Superior temporal gyrus (tissue), 1 donor: ENCODE measurements around the gene ADAMTS2.

Experiments used
- DNase-seq: peaks from one replicate; pipeline ENCODE4 v3.0.0-alpha.2; 2016; ENCODE audit errors: extremely low spot score

Gene ADAMTS2

DNA sequence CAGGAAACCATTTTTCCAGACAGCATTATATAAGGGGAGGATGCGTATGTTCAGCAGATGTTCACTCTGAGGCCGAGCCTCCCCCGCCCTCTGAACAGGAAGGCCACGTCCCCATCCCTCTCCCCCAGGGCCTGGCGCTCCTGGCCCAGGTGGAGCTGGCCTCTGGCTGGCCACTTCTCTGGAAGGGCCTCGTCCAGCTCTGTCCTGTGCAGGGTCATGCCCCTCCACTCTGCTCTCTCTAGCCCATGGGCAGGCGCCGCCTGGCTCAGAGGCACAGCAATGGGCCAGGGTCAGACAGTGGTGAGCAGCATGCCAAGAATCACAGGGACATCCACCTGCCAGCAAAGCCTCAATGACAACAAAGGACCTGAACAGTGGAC is 34.2 kb downstream of the ADAMTS2 start:
- DNase-seq, result no peak

DNA sequence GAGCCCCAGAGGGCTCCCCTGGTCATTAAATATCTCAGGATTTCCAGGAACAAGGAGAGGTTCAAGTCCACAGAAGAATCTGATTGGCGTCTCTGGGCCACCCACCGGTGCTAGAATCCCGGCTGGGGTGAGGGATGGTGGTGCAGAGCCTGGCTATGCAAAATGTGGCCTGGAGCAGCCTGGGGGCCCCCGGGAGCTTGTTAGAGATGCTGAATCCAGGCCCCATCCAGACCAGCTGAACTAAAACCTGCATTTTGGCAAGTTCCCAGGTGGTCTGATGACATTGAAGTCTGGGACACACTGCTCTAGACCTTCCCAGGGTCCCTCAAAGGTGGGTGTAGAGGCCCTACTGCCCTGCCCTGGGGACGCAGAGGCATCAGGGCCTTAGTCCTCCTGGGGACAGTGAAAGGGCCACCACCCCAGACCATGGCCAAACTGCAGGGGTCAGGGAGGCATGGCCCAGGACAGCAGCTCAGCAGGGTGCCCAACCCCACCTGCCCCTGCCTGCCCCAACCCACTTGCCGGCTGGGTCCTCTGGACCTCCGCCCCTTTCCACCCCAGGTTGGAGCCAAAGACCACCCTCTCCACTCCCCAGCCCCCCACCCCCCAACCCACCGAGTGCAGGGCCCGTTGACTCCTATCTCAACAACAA is 34.7 kb downstream of the ADAMTS2 start:
- no peak for DNase-seq

DNA sequence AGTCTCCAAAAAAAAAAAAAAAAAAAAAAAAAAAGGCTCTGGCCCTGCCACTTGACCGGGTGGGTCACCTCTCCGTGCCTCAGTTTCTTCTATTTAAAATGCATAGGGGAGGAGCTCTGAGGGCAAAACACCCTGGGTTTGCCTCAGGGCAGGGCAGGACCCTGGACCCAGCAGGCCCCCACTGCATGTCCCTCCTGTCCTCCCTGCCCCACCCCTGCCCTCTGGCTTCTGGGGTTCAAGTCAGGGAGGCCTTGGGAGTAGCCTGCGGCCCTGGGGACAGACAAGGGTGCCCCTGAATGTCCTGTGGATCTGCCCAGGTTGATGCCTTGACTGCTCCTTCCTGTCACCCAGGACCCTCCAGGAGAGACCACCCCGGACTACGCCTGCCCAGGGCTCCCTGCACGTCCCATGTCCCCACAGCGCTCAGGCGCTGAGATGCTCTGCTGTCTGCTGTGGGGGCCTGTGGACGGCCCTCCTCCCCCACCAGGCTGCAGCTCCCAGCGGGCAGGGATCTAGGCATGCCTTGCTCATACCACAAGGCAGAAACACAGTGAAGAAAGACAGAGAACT is 35.4 kb downstream of the ADAMTS2 start:
- DNase-seq, result no peak

DNA sequence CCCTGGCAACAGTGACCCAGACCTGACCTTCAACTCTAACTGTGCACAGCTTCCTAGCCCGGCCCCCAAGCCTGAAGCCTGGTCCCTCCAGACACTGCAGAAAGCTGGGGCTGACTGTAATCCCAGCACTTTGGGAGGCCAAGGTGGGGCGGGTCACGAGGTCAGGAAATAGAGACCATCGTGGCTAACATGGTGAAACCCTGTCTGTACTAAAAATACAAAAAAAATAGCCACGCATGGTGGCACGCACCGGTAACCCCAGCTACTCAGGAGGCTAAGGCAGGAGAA is 35.9 kb downstream of the ADAMTS2 start:
- DNase-seq, result no peak

DNA sequence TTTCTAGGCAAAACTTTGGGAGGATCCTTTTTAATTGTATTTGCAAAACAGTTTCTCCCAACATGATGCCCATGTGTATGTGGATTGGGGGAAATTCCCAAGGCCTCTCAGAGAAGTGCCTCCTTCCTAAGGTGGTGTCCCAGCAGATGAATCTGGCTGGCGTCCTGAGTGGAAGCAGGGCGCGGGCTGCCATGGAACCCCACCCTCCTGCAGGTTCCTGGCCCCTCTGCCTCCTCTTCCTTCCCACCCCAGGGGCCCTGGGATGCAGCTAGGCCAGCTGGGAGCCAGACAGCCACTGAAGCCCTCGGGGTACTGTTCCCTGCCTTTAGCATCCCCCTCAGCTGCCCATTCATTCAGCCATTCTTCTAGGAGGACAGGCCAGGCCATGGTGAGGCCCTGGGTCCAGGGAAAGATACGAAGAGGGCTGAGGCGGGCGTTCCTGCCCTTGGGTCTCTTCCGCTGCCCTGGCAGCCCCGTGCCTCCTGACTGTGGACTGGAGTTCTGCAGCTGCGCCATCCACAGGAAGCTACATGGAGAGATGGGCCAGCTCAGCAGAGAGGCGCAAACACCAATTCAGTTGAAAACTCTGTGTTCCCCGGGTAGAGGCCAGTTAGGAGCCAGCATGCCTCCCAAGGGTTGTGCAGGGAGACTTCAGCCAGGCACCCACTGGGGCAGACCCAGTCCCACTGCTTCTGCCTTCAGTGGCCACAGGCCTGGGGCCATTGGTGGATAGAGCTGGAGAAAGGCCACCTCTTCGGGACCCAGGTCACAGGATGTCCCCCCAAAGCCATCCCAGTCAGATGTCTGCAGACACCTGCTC is 36.5 kb downstream of the ADAMTS2 start:
- DNase-seq, result no peak

DNA sequence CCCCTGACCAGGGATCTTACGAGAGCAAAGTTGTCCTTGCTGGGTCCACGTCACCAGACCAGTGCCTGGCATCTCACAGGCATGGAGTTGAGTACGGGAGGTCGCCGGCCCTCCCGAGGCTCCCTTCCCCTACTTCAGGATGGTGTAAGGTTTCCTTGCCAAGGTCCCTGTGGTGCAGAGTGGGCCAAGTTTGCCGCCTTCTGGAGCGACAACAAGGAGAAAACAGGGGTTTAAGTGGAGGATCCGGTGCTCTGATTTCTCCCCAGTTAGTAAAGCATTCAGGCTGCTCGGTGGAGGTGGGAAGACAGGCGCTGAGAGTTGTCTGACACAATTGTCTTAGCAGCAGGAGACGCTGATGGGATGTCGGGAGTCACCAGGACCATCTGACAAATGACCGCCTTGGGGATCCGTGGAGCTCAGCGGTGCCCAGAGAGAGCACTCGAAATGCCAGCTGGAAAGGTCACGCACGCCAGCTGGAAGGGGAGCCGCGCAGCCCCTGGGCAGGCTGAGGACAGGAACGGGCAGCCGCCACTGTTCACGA is 37.3 kb downstream of the ADAMTS2 start:
- DNase-seq, result no peak

DNA sequence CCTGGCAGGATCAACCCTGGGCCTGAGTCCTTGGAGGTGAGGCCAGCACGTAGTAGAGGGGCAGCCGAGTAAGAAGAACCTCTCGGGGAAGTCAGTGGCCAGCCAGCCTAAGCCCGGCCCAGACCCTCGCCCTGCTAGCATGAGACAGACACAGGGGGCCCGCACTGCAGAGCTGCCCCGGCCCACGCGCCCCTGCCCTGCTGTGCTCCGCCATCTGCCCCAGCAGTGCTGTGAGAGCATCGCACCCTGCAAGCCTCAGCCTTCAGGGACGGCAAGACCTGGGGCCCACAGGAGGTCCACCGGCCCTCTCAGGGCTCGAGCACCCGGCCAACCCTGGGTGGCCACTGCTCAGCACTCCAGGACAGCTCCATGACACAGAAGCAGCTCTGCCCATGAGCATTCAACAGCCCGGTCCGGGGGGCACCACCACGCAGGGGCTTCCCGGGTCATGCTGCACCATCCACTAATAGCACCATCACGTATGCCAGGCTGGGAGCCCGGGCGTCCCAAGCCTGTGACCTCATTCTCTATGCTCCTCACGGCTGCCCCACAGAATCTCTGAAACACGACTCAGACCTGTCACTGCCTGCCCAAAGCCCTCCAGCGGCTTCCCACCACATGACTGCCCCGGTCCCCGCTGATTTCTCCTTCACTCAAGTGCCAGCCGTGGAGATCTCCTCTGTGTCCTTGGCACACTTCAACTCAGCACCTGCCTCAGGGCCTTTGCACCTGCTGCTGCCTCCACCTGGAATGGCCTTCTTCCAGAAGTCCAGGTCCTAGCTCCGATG is 38.1 kb downstream of the ADAMTS2 start:
- no peak for DNase-seq

DNA sequence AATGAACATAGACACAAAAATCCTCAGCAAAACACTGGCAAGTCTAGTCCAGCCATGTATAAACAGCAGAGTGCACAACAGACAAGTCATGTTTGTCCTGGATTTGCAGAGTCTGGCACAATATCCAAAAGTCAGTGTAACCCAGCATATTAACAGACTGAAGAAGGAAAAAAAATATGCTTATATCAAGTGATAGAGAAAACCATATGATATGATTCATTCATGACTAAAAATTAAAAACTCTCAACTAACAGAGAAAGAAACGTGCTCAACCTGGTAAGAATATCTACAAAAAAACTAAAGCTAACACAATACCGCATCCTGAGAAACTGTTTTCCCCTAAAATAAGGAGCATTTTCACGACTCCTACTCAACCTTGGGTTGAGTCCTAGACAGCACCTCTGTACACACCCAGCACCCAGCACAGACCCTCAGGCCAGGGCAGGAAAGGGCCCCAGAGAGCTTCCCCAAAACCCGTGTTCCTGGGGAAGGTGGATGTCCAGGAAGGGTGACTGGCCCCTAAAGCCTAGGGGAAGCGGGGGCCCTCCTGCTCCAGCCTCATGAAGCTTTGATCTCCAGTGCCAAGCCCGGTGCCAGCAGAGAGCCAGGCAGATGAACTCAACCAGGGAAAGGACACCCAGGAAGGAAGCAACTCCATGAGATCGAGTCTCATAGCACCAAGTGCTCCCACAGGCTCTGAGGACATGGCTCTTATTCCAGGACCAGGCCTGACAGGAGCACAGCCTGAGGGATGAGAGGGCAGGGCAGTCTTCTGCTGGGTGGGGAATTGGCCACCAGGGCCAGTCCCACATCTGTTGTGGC is 38.9 kb downstream of the ADAMTS2 start:
- no peak for DNase-seq

DNA sequence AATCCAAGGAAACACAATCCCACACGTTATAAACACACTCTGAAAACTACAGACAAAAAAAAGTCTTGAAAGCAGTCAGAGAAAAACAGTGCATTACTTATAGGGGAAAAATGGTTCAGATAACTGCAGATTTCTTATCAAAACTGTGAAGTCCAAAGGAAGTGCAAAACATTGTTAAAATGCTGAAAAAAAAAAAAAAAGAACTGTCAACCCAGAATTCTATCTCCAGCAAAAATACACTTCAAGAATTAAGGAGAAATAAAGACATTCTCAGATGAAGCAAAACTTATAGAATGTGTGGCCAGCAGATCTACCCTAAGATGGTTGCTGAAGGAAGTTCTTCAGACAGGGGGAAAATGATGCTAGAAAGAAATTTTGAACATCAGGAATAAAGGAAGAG is 40.4 kb downstream of the ADAMTS2 start:
- DNase-seq, result no peak

DNA sequence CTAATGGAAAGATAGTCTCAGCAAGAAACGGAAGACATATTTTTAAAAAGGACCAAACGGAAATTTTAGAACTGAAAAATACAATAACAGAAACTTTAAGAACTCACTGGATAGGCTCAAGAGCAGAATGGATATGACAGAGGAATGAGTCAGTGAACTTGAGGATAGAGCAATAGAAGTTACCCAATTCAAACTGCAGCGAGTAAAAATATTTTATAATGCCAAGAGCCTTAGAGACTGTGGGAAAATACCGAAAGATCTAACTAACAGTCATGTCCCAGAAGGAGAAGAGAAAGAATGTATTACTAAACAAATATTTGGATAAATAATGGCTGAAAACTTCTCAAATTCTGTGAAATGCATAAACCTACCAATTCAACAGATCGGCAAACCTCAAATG is 40.8 kb downstream of the ADAMTS2 start:
- no peak for DNase-seq

DNA sequence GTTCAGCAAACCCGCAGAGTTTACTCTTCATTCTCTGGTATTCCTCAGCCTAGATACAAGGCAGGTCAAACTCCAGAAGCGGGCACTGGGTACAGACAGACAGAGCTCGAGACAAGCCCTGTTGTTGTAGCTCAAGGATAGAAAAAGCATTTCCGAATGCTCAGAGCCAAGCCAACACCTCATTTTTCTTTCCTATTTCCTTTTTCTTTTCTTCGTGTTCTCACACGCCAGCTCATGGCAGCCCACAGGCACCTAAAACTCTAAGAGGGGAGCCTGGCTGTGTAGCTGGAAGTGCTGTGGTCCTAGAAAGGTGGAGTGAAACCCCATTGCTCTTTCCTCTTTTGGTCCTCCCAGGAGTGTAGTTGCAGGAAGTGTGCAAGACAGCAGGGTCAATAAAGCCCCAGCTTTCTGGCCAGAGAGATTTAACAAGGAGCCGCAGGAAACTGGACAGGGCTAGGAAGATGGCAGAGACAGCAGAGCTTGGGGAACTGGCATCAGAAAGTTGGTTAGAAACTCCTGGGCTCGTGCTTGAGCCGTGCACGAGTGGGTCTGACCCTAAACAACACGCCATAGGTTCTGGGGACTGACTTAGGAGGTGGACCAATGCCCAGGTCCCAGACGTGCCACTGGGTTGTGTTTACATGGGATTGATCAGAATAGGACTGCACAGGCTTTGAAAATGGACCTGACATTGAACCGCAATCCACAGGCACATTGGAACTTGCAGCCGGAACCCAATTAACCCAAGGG is 41.6 kb downstream of the ADAMTS2 start:
- no peak for DNase-seq

DNA sequence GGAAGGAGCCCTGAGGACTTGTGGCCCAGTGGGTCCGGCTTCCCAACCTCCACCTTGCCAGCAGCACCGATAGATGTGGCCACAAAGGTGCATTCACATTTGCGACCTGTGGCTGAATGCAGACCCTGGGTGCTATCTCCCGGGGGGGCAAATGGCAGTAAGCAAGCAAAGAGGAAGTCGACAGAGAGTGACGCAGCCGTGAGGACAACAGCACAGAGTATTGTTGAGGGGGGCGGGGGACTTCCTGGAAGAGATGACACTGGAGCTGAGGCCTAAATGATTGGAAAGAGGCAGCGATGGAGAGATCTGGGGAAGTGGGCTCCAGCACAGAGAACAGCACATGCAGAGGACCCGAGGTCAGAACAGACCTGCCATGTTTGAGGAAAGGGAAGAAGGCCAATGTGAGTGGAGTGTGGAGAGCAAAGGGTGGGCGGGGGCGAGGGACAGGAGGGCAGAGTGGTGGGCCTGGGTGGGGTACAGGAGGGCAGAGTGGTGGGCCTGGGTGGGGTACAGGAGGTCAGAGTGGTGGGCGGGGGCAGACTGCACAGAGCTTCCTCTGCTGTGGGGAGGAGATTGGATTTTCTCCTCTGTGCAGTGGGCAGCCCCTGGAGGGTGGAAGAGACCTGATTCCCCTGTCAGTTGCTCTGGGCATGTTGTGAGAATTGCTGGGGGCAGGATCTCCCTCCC is 42.6 kb downstream of the ADAMTS2 start:
- no peak for DNase-seq

DNA sequence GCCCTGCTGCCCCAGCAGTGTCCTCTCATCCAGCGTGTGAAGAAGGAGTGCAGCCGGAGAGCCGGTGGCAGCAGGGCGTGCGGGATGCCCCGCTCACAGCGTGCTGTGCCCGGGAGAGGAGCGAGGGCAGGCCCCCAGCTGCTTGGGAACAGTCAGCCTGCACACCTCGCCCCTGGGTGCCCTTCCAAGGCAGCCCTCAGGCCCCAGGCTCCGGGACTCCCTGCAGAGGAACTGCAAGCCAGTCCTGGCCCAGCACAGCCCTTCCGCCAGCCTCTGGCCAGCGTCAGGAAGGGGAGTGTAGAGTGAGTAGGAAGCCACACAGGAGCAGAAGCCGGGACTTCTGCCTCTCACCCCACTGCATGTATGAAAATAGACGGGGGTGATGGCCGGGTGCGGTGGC is 43.5 kb downstream of the ADAMTS2 start:
- no peak for DNase-seq

DNA sequence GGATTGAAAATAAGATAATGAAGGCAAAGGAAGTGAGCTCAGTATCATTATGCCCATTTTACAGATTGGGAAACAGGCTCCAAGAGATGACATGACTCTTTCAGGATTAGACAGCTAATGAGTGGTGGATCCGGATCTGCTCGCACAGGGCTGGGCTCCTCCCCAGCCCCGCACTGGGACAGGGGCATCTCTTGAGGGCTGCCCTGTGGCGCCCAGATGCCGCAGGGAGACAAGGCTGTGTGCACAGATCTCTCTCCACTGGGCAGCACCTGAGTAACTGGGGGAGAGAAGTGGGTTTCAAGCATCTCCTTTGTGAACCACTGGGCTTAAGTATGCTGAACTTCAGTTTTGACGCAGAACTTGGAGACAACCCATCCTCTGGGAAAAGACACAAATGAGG is 43.9 kb downstream of the ADAMTS2 start:
- no peak for DNase-seq

DNA sequence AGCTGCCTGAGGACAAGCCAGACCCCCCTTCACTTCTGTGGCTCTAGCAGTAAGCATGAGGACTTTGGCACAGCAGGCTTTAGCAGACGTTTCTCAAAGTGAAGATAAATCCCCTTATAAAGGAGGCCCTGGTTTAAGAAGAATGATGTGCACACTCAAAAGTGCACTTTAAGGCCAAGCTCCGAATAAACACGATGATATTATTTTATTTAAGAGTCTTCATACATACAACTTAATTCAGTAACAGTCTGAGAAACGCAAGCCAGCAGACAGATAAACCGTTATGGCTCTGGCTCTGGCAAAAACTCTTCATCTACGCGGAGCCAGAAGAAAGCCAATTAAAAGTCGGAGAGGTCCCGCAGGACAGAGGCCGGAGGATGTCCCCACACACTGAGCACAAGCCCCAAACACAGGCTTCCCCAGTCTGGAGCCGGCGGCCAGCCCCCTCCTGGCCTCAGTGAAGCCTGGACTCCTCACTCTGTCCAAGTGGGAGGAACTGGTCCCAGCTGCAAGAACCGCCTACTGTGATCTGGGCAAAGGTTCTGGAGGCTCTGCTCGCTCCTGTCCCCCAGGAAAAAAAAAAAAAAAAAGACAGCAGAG is 44.6 kb downstream of the ADAMTS2 start:
- DNase-seq, result no peak

DNA sequence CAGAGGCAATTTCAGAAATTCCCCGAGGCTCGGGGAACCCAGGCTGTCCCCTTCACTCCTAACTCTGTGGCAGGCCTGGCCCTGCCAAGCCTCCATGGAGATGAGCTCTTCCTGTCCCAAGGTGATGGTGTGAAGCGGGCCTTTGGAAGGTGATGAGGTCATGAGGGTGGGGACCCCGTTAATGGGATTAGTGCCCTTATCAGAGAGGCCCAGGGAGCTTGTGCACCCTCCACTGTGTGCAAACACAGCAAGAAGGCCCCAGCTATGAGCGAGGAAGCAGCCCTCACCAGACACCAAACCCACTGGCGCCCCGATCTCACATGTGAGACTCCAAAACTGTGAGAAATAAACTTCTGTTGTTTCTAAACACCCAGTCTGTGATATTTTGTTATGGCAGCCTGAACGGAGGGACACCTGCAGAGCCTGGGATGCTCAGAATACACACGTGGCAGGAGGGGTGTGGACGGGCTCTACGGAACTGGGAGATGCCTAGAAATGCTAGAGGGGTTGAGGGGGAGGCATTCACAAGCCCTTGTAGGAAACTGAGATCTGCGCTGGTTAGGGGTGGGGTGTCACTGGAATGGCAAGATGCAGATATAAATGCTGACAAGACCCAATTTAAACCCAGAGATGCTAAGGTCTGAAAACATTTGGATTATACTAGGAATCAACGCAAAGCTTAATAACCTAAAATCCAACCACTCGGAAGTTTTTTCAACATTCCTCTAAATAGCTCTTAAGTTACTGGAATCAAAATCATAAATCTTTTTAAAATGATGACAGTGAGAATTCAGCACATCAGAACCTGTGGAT is 46.9 kb downstream of the ADAMTS2 start:
- DNase-seq, result no peak

DNA sequence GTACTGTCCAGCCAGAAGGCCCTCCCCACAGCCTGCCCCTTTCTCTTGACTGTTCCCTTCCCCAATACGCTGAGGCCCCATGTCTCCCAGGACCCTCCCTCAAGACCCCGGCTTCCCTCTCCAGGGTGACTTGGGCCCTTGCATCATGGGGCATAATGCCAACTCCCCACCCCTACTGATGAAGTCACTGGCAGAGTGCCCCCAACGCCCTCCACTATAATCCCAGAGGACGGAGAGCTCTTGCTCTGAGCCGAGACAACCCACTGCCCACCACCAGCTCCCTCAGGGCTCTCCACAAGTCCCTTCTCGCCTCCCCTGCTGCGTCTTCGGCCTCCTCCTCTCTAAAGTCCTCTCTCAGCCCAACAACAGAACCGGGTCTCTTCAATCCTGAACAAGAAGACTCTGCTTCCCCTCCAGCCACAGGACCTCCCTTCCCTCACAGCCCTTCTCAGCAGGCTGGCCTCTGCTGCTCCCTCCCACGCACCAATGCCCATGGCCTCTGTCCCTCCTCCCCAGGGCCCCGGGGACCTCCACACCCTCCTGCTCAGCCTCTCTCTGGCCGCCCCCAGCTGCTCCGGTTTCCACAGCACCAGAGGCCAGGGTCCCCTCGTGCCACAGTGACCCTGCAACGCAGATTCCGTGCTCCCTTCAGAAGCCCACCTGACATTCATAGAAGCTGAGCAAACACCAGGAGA is 47.6 kb downstream of the ADAMTS2 start:
- DNase-seq, result no peak

DNA sequence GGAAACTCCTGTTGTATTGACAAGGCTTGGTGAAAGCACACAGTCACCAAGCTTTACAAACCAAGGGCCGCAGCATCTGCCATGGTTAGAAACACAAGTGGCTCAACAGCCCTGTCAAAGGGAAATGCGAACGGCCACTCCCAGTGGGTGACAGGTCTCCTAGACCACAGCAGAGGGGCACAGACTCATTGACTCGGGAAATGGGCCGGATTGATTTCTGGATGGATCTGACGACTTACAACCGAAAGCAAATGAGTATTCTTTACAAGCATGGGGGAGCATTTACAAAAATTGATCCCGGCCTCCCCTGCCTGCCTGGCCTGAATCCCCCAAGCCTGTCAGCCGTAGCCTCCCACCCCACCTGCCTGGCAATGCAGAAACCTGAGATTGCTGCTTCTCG is 48.2 kb downstream of the ADAMTS2 start:
- no peak for DNase-seq
